ENCODE results near the gene GLCE.

GLCE gene

DNA sequence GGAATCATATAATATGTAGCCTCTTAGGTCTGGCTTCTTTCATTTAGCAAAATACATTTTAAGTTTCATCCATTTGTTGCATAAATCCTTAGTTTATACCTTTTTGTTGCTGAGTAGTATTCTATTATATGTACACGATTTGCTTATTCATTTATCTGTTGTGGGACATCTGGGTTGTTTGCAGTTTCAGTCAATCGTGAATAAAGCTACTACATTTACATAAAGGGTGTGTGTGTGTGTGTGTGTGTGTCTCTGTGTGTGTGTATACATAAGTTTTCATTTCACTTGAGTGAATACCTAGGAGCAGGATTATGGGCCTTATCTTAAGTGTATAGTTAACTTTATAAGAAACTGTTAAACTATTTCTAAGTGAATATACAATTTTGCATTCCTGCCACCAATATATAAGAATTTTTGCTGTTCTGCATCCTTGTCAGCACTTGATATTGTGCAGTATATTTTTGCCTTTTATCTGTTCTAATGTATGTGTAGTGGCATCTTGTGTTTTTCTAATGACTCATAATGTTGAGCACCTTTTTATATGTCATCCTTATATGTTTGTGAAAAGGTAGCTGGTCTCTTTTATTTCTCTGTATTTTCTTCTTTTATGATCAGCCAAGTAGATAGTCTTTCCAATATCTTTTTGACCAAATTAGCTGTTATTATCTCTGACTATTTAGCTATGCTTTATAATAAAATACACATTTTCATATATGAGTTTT is 55.0 kb downstream of the GLCE start:
- no peak for DNase-seq (ENCODE audit: low read depth)
- no peak overlapping the region for H3K4me3 ChIP-seq (ENCODE audit: low read depth, low read length)
- TF ChIP-seq, protein P1, sequence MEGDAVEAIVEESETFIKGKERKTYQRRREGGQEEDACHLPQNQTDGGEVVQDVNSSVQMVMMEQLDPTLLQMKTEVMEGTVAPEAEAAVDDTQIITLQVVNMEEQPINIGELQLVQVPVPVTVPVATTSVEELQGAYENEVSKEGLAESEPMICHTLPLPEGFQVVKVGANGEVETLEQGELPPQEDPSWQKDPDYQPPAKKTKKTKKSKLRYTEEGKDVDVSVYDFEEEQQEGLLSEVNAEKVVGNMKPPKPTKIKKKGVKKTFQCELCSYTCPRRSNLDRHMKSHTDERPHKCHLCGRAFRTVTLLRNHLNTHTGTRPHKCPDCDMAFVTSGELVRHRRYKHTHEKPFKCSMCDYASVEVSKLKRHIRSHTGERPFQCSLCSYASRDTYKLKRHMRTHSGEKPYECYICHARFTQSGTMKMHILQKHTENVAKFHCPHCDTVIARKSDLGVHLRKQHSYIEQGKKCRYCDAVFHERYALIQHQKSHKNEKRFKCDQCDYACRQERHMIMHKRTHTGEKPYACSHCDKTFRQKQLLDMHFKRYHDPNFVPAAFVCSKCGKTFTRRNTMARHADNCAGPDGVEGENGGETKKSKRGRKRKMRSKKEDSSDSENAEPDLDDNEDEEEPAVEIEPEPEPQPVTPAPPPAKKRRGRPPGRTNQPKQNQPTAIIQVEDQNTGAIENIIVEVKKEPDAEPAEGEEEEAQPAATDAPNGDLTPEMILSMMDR (IDR thresholded peaks at IDR 0.05; ENCODE audit: low read depth, low read length, missing control alignments): no peak

DNA sequence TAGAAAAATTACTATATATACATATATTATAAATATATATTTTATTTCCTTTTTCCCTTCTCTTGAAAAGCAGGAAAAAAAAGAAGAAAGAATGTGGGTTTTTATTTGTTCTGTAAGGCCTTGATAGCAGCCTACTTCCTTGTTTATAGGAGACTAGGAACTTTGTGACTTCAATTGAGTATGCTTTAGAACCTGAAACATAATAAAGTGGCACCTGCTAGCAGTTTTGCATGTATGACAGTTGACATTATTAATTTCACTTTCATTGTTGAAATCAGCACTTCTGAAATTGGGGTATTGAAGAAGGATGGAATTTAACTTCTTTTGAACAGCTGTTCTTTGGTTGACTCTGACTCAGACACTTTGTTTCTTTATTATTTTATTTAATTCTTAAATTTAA is 56.9 kb downstream of the GLCE start:
- TF ChIP-seq, protein P1 (IDR thresholded peaks at IDR 0.05; ENCODE audit: low read depth, low read length, missing control alignments): no peak
- no peak overlapping the region for H3K4me3 ChIP-seq (ENCODE audit: low read depth, low read length)
- DNase-seq (ENCODE audit: low read depth): no peak

DNA sequence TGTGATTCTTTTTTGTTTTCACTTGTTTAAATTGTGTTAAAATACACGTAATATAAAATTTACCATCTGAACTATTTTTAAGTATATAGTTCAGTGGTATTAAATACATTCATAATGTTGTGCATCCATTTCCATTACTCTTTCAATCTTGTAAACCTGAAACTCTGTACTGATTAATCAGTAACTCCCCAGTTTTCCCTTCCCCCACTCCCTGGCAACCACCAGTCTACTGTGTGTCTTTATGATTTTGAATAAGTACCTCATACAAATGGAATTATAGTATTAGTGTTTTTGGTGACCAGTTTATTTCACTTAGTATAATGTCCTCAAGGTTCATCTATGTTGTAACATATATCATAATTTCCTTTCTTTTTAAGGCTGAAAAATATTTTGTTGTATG is 59.3 kb downstream of the GLCE start:
- no peak overlapping the region for H3K4me3 ChIP-seq (ENCODE audit: low read depth, low read length)
- DNase-seq (ENCODE audit: low read depth): no peak
- TF ChIP-seq, protein P1 (IDR thresholded peaks at IDR 0.05; ENCODE audit: low read depth, low read length, missing control alignments): no peak

DNA sequence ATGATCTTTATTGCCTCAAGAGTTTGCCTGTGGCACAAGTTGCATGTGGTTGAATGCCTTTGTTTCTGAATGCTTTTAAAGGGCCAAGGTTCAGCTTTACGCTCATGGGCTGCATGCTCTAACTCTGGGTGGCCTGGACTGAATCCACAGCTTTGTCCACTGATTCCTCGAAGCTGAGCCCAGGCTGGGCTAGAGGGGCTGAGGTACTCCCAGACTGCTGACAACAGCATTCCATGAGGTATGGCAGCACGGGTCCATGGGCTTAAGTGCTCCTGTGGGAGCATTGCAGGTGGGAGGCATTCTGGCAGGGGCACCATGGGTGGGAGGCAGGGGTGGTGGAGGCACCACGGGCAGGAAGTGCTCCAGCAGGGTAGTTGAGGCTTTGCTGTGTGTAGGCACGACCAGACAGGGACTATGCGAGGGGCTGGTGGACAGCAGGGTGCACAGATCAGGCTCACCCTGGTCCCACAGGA is 61.6 kb downstream of the GLCE start:
- DNase-seq (ENCODE audit: low read depth): no peak
- TF ChIP-seq, protein P1 (IDR thresholded peaks at IDR 0.05; ENCODE audit: low read depth, low read length, missing control alignments): no peak
- H3K4me3 ChIP-seq (ENCODE audit: low read depth, low read length): no peak overlapping the region

DNA sequence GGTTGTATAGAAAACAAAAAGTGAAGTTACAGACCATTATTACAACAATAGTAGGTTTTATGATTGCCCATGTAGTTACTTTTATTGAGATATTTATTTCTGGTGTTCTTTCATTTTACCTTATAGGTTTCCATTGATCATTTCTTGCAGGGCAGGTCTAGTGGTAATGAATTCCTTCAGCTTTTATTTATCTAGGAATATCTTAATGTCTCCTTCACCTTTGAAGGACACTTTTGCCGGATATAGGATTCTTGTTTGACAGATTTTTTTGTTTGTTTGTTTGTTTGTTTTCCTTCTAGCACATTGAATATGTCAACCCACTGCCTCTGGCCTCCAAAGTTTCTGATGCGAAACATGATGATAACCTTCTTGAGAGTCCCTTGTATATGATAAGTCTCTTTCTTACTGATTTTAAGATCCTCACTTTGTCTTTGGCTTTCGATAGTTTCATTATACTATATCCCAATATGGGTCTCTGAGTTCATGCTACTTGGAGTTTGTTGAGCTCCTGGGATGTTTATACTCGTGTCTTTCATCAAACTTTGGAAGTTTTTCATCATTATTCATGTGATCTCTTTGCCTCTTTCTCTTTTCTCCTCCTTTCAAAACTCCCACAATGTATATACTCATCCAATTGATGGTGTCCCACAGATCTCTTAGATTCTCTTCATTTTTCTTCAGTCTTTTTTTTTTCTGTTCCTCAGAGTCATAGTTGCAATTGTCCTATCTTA is 62.8 kb downstream of the GLCE start:
- DNase-seq (ENCODE audit: low read depth): no peak
- no peak overlapping the region for H3K4me3 ChIP-seq (ENCODE audit: low read depth, low read length)
- TF ChIP-seq, protein P1 (IDR thresholded peaks at IDR 0.05; ENCODE audit: low read depth, low read length, missing control alignments): no peak

DNA sequence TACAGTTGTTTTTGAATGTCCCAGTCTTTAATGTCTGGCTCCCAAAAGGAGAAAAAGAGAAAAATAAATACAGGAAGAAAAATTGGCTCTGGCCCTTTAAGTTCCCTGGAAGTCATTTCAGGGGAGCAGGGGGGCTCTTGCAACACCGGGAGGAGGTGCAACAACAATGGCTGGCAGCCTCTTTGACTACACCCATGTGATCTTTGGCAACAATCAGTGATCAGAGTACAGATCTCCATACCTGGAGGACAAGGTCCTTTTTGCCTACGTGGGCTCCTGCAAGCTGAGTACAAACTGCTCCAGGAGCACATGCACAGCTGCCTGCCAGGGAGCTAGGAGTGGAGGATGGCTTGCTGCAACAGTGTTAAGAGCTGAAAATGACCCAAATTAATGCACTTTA is 63.9 kb downstream of the GLCE start:
- DNase-seq (ENCODE audit: low read depth): no peak
- TF ChIP-seq, protein P1 (IDR thresholded peaks at IDR 0.05; ENCODE audit: low read depth, low read length, missing control alignments): no peak
- no peak overlapping the region for H3K4me3 ChIP-seq (ENCODE audit: low read depth, low read length)

Measured in GM12864 (cell line).